GM21526 (cell line): ENCODE data around the gene SUFU.
"Not testable (repeated sequence)": the region's sequence is repeated elsewhere in the genome, so short reads cannot be mapped to it uniquely, and the experiment has no call there.

Experiments
- ATAC-seq: cut with Tn5 transposase; IDR thresholded peaks from one replicate; pipeline ENCODE4 v1.9.1; 2021; ENCODE audit warnings: moderate library complexity; ENCODE audit not compliant: unreplicated experiment, low FRiP score

SUFU gene

GRCh38 chr10:102661658-102662028 lies 157.9 kb downstream of the SUFU start:
- ATAC-seq: peak; percentile 6

GRCh38 chr10:102665904-102666509 lies 162.2 kb downstream of the SUFU start:
- no peak for ATAC-seq

DNA sequence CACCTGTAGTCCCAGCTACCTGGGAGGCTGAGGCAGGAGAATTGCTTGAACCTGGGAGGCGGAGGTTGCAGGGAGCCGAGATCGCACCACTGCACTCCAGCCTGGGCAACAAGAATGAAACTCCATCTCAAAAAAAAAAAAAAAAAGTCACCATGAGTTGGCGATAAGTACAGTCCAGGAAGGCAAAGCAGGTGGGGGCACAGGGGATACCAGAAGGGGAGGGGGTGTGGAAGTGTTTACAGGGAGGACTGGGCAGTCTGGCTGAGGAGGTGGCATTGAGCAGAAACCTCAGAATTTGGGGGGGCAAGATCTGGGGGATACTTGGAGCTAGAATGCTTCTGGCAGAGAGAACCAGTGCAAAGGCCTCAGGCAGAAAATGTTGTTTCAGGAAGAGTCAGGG lies 163.6 kb downstream of the SUFU start:
- ATAC-seq: not testable (repeated sequence)

DNA sequence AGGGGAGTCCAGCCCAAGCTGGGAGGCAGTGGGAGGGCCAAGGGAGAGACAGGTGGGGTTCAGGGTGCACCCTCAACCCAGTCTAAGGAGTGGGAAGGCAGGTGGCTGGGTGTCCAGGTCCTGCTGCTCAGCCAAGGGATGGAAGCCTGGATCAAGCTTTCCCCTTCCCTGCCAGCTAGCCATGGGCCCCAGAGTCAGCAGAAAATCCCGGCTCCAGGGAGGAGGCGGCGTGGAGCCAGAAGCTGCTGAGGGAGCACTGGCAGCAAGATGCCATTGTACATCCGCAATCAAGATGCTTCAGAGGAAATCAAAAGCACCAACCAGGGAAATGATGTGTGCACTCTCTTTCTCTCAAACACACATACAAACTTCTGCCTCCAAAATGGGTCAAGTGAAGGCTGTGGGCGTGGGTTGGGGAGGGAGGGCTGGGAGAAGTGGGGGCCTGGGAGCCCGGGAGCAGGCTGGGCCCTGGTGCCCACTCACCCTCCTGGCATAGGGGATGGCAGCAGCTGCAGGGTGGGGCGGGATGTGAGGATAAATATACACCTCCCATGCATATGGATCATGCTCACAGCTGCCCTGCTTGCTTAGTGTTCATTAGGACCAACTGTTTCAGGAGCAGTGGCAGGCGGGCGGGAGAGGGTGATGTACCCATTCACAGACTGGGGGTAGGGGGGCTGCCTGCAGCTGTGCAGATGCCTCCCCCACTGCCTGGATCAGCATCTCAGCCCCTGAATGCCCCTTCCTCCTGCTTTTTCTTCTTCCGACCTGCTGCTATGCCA lies 164.7 kb downstream of the SUFU start:
- ATAC-seq: no peak

GRCh38 chr10:102669206-102670064 lies 165.7 kb downstream of the SUFU start:
- no peak for ATAC-seq

DNA sequence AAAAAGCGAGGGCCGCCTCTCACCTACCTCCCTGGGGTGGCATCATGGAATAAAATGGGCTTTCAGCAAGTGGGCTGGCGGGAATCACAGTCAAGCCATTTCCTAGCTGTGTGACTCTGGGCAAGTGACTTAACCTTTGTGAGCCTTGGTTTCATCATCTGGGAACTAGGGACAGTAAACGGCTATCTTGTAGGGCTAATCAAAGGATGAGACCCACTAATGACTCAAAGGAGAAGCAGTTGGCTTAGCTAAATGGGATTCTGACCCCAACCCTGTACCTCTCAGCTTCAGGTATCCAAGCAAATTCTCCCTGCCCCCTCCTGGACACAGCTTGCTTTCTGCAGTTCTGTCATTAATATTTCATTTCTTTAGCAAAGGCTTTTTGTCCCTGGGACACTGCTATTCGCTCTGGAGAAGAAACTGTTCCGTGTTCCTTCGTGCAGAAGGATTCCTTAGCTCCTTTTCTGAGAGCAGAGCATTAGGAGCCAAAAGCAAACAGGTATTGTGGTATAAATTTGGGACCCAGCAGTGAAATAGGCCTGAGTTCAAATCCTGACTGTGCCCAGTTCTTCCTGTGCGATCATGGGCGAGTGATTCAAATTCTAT lies 166.4 kb downstream of the SUFU start:
- no peak for ATAC-seq

DNA sequence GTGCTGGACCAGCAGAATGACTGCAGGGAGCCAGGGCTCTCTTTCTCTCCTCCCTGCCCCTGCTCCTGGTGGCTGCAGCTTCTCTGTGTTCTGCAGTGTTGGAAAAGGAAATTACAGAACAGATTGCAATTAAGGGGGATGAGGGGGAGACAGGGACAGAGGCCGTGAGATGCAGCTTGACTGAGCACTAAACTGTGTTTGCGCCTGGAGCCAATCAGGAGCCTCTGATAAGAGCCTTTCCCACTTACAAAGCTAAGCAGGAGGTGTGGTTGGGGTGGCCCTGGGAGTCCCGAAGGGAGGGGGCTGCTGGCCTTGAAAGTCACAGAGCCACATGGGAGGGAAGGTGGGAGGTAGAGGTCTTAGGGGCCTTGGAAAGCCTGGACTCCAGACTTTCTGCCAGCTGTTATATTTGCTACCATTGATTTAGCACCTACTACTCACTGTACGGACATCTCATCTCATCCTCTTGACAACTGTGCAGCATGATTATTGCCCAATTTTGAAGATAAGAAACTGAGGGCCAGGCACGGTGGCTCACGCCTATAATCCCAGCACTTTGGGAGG lies 167.2 kb downstream of the SUFU start:
- no peak for ATAC-seq

- ATAC-seq: no peak
These were observed 169.6 kb downstream of the SUFU start for GRCh38 chr10:102673236-102673818.

DNA sequence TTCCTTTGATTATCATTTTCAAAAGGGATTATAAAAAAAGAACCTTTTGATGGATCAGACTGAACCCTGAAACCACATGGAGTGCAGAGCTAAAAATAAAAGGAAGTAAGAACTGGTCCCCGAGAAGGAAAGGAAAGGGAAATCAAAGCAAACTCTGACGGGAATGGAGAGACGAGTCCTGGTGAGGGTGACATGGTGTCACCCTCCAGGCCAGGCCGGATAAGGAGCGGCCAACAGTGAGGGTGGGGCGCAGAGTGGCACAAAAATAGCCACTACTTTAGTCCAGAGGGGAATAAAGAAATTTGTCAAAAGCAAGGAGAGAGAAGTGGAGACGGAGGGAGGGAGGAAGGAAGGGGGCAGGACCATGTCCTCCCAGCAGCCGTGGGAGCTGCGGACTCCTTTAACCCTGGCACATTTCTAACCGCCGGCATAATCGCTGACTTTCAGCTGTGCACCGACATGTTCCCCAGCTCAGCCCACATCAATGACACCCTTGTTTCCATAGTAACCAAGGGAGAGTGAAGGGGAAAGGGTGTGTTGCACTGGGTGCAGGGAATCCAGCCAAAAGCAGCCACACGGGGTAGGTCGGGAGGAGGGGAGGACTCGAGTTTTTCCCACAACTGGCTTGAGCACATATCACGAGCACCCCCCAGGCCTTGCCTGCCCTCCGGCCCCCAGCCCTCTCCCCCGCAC lies 170.2 kb downstream of the SUFU start:
- ATAC-seq: no peak

DNA sequence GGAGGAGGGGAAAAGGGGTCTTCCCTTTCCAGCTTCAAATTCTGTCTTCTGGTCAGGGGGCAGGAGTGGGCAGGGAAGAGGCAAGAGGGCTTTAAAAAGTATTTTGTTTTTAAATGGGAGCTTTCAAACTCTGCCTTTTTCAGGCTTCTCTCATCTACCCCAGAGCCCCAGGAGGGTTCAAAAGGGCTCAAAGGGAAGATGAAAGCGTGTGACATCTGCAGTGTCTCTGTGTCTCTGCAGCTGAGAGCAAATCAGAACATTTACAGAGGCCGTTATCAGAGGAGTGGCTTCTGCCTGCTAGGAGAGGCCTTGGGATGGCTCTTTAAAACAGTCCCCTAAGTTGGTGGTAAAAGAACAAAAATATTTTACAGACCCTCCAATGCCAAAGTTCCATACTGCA lies 170.8 kb downstream of the SUFU start:
- no peak for ATAC-seq

DNA sequence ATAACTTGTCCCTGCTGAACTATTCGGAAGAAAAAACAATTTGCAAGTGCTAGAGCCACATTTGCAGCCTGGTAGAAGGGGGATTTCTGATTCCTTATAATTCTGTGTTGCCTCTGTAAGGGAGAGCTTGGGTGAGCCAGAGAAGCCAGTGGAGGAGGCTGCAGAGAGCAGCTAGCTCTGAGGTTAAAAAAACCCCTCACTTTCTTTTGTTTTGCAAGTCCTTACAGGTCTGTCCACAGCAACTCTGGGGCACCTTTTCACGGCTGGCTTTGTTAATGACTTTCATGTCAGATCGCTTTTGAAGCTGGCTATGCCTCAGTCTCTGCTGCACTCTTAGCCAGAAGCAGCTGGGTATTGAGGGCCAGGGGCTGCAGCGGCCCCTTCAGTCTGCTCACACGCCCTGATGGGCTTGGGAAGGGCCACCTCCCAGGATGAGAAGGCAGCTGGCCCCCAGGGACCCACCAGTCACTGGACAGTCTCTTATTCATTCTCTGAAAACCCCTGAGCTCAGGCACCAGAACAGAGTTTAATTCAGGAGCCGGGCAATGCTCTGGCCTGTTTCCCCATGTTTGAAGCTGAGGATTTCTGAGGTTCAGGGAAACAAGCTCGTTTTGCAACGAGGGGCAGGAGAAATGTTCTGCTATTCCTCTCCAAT lies 171.4 kb downstream of the SUFU start:
- ATAC-seq: no peak

DNA sequence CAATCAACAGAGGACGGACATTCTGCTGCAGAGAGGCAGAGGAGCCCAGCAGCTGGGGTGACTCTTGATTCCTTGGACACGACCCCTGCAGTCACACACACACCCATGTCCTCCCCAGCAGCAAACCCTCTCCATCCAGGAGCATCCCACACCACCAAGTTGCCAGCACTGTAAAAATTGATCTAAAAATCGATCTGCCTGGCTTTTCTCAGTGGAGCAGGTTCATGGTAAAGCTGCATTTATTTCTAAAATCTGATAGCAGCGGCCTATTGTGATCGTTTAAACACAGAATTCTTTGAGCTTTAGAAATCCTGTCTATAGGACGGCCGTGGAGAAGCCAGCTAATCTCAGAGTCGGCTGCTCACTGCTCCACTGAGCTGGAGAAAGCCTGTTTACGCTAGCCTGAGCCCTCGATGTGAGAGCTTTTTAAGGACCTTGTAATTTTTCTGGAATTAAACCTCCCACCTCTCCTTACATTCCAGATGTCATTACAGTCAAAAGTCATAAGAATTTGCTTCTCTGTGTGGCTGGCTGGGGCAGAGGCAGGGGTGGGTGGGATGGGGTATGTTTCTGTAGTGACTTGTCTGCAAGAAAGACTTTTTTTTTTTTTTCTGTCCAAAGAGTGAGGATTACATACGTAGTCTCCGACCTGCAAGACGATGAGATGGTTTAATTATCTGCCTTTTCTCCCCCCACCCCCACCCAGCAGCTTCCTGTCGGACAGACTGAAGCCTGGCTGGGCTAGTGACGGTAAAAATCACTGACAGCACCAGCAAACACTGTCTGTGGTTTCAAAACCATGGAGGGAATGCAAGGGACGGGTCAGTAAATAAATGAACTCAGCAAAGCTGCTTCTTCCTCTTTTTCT lies 172.1 kb downstream of the SUFU start:
- no peak for ATAC-seq

GRCh38 chr10:102676534-102677315 lies 173.0 kb downstream of the SUFU start:
- ATAC-seq: no peak

GRCh38 chr10:102677331-102678067 lies 173.7 kb downstream of the SUFU start:
- ATAC-seq: no peak

GRCh38 chr10:102678068-102678400 lies 174.3 kb downstream of the SUFU start:
- ATAC-seq: no peak

- no peak for ATAC-seq
These were observed 175.1 kb downstream of the SUFU start for GRCh38 chr10:102678842-102679289.

GRCh38 chr10:102679596-102679995 lies 175.8 kb downstream of the SUFU start:
- no peak for ATAC-seq
